Tibial nerve (tissue), 4 donors: ENCODE measurements around the gene PWWP2A. TPM values are rescaled to one million over a fixed set of nuclear protein-coding genes. Genes with fewer than 3 reads are reported as not detected.
A peak's percentile ranks its signal among the peaks of the same experiment; 100 is the strongest.
"Not testable (repeated sequence)": the region's sequence is repeated elsewhere in the genome, so short reads cannot be mapped to it uniquely, and the experiment has no call there.

Source experiments
- DNase-seq, 2 donors: peaks; one replicate each; pipeline ENCODE4 v3.0.0-alpha.2; 2019; ENCODE audit warnings: low spot score in 2 of 2
- H3K27ac ChIP-seq, 4 donors: fragments of 200-600 bp; sonication (generic) in 3 of 4; one replicate each; pipeline ENCODE4 v1.5.1; 2017 to 2019; ENCODE audit warnings: mild to moderate bottlenecking in 1 of 4
- H3K27me3 ChIP-seq, 2 donors: fragments of 200-600 bp; sonication (generic) in 1 of 2; one replicate each; pipeline versions ENCODE4 v1.5.1 to v1.6.0; 2017 to 2019
- H3K36me3 ChIP-seq, 3 donors: fragments of 200-600 bp; sonication (generic); one replicate each; pipeline ENCODE4 v1.5.1; 2018 to 2019
- H3K4me1 ChIP-seq, 4 donors: fragments of 200-600 bp; sonication (generic) in 3 of 4; one replicate each; pipeline ENCODE4 v1.5.1; 2017 to 2019
- H3K4me3 ChIP-seq, 4 donors: fragments of 200-600 bp; sonication (generic) in 3 of 4; one replicate each; pipeline ENCODE4 v1.5.1; 2017 to 2019; ENCODE audit warnings: mild to moderate bottlenecking in 1 of 4, moderate library complexity in 1 of 4
- H3K9me3 ChIP-seq, 4 donors: fragments of 200-600 bp; sonication (generic) in 3 of 4; one replicate each; pipeline ENCODE4 v1.5.1; 2017 to 2019
- EP300 ChIP-seq, 2 donors: sonication (generic); formaldehyde crosslinking; IDR thresholded peaks; one replicate each; pipeline ENCODE4 v1.6.1; 2017; ENCODE audit warnings: antibody characterized with exemption in 2 of 2, mild to moderate bottlenecking in 1 of 2
- POLR2A ChIP-seq, 2 donors: fragments of 450-650 bp; IDR thresholded peaks; one replicate each; pipeline ENCODE4 v1.6.1; 2017; ENCODE audit warnings: antibody characterized with exemption in 2 of 2, mild to moderate bottlenecking in 2 of 2, moderate library complexity in 2 of 2
- WGBS, 2 donors: methylation state at CpG; one replicate each; pipeline ENCODE4 v1.1.5; 2018; 5-methylcytosine and 5-hydroxymethylcytosine counted together
- total RNA-seq, 4 donors: library from RNA; depleted of rRNA; stranded (reverse); fragments of >200 nt; gene quantifications; one replicate each; pipeline ENCODE4 v1.1.0, GENCODE V29; 2016
- TF ChIP-seq, protein P1 (sequence below), 5 experiments: fragments of 200-600 bp in 3 of 5; fragments of 450-650 bp in 2 of 5; sonication (generic) in 3 of 5; IDR thresholded peaks; one replicate each; pipeline ENCODE4 v1.5.1; 2016 to 2019; ENCODE audit warnings: antibody characterized with exemption in 5 of 5, mild to moderate bottlenecking in 3 of 5, moderate library complexity in 2 of 5

PWWP2A gene
- total RNA-seq, 4 donors from 2014 or later = 51.0 to 81.6 (median 58.2) TPM

GRCh38 chr5:160150381-160150780 is 31.1 kb upstream of the PWWP2A start:
- TF ChIP-seq EP300 (IDR thresholded peaks at IDR 0.05) (no peak), POLR2A (IDR thresholded peaks at IDR 0.05) (no peak)
- TF ChIP-seq, protein P1, sequence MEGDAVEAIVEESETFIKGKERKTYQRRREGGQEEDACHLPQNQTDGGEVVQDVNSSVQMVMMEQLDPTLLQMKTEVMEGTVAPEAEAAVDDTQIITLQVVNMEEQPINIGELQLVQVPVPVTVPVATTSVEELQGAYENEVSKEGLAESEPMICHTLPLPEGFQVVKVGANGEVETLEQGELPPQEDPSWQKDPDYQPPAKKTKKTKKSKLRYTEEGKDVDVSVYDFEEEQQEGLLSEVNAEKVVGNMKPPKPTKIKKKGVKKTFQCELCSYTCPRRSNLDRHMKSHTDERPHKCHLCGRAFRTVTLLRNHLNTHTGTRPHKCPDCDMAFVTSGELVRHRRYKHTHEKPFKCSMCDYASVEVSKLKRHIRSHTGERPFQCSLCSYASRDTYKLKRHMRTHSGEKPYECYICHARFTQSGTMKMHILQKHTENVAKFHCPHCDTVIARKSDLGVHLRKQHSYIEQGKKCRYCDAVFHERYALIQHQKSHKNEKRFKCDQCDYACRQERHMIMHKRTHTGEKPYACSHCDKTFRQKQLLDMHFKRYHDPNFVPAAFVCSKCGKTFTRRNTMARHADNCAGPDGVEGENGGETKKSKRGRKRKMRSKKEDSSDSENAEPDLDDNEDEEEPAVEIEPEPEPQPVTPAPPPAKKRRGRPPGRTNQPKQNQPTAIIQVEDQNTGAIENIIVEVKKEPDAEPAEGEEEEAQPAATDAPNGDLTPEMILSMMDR (IDR thresholded peaks at IDR 0.05) = no peak
- Histone ChIP-seq H3K27me3 (no peaks in the 10 kb centered on the region), H3K4me1 (no peaks in the 10 kb centered on the region), H3K36me3 (no peaks in the 10 kb centered on the region), H3K9me3 (no peaks in the 10 kb centered on the region), H3K4me3 (no peak overlapping the region), H3K27ac (no peak overlapping the region)
- DNase-seq = no peak
- WGBS, 2 donors = 85 to 86% methylated on average over 3 of the region's 3 CpGs

- H3K4me3 ChIP-seq, H3K36me3 ChIP-seq, DNase-seq, H3K27me3 ChIP-seq, H3K9me3 ChIP-seq, H3K4me1 ChIP-seq, H3K27ac ChIP-seq: not testable (repeated sequence)
- WGBS, 2 donors = 92 to 93% methylated on average over 7 of the region's 7 CpGs
Observed at GRCh38 chr5:160144436-160144835, 25.2 kb upstream of the PWWP2A start.

DNA sequence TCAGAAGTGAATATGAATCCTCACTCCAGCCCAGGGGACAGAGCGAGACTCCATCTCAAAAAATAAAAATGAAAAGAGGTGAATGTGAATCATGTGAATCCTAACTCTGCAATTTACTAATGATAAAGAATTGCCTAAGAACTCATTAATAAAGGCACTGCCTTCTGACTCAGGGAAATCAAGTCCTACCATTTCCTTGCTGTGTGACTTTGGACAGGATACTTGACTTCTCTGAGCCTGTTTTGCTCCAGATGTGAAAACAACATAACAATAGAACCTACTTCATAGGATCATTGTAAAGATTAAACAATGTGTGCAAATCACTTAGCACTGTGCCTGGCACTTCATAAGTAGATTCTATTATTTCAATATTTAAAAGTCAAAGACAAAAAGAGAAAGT is 15.1 kb upstream of the PWWP2A start:
- TF ChIP-seq POLR2A (IDR thresholded peaks at IDR 0.05) = no peak
- Histone ChIP-seq H3K27ac (no peak overlapping the region), H3K27me3 (no peaks in the 10 kb centered on the region), H3K9me3 (no peaks in the 10 kb centered on the region), H3K36me3 (no peaks in the 10 kb centered on the region), H3K4me1 (peaks cover 0 to 14% (median 0%) of the 10 kb centered on the region in 4 donors), H3K4me3 (no peak overlapping the region)
- WGBS, 2 donors = 98 to 100% methylated on average over 1 of the region's 1 CpG
- no peak for DNase-seq

DNA sequence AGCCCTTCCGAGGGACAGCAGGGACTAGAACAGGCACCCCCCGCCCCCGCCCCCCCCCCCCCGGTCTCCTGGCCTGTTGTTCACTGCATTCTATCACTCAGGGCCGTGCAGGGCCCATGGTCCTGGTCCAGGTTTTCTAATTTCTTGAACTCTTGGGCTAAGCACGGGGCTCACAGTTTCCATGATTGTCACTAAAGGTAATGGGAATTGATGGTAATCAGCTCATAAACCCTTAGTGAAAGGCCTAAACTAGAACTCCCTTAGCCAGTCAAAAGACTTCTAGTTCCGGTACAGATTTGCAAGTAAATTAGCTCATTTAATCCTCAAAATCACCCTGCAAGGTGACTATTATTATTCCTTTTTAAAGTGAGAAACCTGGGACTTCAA is 14.7 kb upstream of the PWWP2A start:
- peaks cover 0 to 14% (median 0%) of the 10 kb centered on the region in 4 donors for H3K4me1 ChIP-seq
- DNase-seq = no peak
- TF ChIP-seq POLR2A (IDR thresholded peaks at IDR 0.05) = no peak
- no peak for TF ChIP-seq EP300 (IDR thresholded peaks at IDR 0.05)
- TF ChIP-seq, protein P1 (IDR thresholded peaks at IDR 0.05) = no peak
- peak overlapping the region in 3 of 4 donors; percentile 4 to 75 (median 71) for H3K27ac ChIP-seq
- no peaks in the 10 kb centered on the region for H3K36me3 ChIP-seq
- 34 to 49% methylated on average over 3 to 7 of the region's 7 CpGs for WGBS, 2 donors
- H3K9me3 ChIP-seq = no peaks in the 10 kb centered on the region
- H3K27me3 ChIP-seq = no peaks in the 10 kb centered on the region
- peak overlapping the region in 1 of 4 donors; percentile 30 for H3K4me3 ChIP-seq

GRCh38 chr5:160133071-160133917 is 14.0 kb upstream of the PWWP2A start:
- peak overlapping the region in 2 of 4 donors; percentile 4 to 30 for H3K4me3 ChIP-seq

DNA sequence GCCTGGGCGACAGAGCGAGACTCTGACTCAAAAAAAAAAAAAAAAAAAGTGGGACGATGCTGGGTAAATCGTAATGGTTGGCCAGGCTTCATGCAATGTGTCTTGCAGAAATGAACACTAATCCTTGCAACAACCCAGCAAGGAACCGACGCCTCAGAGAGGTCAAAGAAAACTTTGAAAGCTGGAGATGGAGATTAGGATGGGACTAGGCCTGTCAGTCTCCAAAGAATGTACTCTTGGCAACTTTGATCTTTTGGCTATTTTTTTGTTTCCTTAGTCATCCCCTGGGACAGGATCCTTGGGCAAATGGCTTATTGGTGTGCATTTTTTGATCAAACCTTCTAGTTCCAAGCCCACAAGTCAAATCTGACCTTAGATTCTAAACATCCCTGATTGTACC is 10.6 kb upstream of the PWWP2A start:
- Histone ChIP-seq H3K27me3 (no peaks in the 10 kb centered on the region), H3K36me3 (no peaks in the 10 kb centered on the region), H3K9me3 (no peaks in the 10 kb centered on the region), H3K4me3 (no peak overlapping the region), H3K27ac (no peak overlapping the region), H3K4me1 (peaks cover 0 to 14% (median 0%) of the 10 kb centered on the region in 4 donors)
- DNase-seq = no peak
- TF ChIP-seq, protein P1 (IDR thresholded peaks at IDR 0.05) = no peak
- TF ChIP-seq POLR2A (IDR thresholded peaks at IDR 0.05) (no peak), EP300 (IDR thresholded peaks at IDR 0.05) (no peak)
- 86% methylated on average over 6 of the region's 6 CpGs for WGBS, 2 donors

More at GRCh38 chr5:160133071-160133917, 14.0 kb upstream of the PWWP2A start:
- WGBS, 2 donors = 13 to 22% methylated on average over 24 to 29 of the region's 31 CpGs
- Histone ChIP-seq H3K27me3 (no peaks in the 10 kb centered on the region), H3K27ac (peak overlapping the region in 3 of 4 donors; percentile 4 to 75 (median 71)), H3K4me1 (peaks cover 0 to 14% (median 0%) of the 10 kb centered on the region in 4 donors), H3K36me3 (no peaks in the 10 kb centered on the region), H3K9me3 (no peaks in the 10 kb centered on the region)
- no peak for TF ChIP-seq POLR2A (IDR thresholded peaks at IDR 0.05)
- no peak for TF ChIP-seq EP300 (IDR thresholded peaks at IDR 0.05)
- TF ChIP-seq, protein P1 (IDR thresholded peaks at IDR 0.05) = no peak
- DNase-seq = peak; percentile 26 to 32
